HepG2 (cell line): ENCODE data around the gene PDK2.

Experiments
- CBX5 ChIP-seq: sonication (generic); formaldehyde crosslinking; IDR thresholded peaks from 2 replicates; pipeline ENCODE4 v1.4.0; 2020; ENCODE audit warnings: missing genetic modification reagents, borderline replicate concordance
- POLR2A ChIP-seq, 2 experiments: IDR thresholded peaks; 2 replicates each; pipeline ENCODE4 v1.6.1; 2011; ENCODE audit warnings: low read depth in 2 of 2, low read length in 2 of 2, mild to moderate bottlenecking in 1 of 2, moderate library complexity in 1 of 2; ENCODE audit not compliant: insufficient read depth in 1 of 2
- TF ChIP-seq, protein P1 (sequence below): sonication (generic); formaldehyde crosslinking; IDR thresholded peaks from 2 replicates; pipeline ENCODE4 v1.5.0; 2020; ENCODE audit warnings: missing genetic modification reagents
- TF ChIP-seq, protein P2 (sequence below): sonication (generic); formaldehyde crosslinking; IDR thresholded peaks from 2 replicates; pipeline ENCODE4 v1.5.0; 2020; ENCODE audit warnings: mild to moderate bottlenecking, missing genetic modification reagents, moderate library complexity

DNA sequence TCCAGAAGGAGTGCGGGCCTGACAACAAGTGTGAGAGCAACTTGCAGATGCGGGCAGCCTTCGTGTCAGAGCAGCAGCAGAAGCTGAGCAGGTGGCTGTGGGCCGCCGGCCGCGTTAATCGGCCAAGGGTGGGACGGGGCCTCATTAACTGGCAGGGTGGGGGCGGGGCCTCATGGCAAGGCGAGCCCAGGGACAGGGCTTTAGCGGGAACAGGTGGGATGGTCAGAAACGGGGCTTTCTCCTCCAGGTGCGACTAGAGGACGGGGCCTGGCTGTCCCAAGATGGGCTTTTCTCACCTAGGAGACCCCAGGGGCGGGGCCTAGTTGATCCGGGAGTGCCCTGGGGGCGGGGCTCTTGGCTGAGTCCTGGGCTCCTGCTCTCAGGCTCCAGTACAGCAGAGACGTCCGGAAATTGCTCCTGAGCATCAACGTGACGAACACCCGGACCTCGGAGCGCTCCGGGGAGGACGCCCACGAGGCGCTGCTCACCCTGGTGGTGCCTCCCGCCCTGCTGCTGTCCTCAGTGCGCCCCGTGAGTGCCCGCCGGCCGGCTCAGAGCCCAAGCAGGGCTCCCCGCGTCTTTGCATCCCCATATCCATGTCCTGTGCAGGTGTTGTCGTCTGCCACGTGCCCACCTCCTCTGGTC is 18.4 kb upstream of the PDK2 start:
- TF ChIP-seq CBX5 (no peak), POLR2A (IDR thresholded peaks at IDR 0.05; ENCODE audit: insufficient read depth in 1 of 2, low read depth in 2 of 2, low read length in 2 of 2) (no peak)
- TF ChIP-seq, protein P1, sequence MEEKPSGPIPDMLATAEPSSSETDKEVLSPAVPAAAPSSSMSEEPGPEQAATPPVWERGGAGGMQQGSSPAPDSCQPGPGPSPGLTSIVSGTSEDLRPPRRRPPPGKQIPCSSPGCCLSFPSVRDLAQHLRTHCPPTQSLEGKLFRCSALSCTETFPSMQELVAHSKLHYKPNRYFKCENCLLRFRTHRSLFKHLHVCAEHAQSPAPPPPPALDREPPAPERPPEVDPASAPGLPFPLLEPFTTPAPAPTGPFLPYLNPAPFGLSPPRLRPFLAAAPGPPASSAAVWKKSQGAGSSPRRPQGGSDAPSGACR (CRISPR knock-in tag): no peak
- TF ChIP-seq, protein P2, sequence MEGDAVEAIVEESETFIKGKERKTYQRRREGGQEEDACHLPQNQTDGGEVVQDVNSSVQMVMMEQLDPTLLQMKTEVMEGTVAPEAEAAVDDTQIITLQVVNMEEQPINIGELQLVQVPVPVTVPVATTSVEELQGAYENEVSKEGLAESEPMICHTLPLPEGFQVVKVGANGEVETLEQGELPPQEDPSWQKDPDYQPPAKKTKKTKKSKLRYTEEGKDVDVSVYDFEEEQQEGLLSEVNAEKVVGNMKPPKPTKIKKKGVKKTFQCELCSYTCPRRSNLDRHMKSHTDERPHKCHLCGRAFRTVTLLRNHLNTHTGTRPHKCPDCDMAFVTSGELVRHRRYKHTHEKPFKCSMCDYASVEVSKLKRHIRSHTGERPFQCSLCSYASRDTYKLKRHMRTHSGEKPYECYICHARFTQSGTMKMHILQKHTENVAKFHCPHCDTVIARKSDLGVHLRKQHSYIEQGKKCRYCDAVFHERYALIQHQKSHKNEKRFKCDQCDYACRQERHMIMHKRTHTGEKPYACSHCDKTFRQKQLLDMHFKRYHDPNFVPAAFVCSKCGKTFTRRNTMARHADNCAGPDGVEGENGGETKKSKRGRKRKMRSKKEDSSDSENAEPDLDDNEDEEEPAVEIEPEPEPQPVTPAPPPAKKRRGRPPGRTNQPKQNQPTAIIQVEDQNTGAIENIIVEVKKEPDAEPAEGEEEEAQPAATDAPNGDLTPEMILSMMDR (CRISPR knock-in tag): no peak
